Esophagus squamous epithelium (tissue), 5 donors: Measurements from ENCODE around the gene FOXB2. TPM values are rescaled to one million over a fixed set of nuclear protein-coding genes. Genes with fewer than 3 reads are reported as not detected.

Experiments used
- DNase-seq: peaks from one replicate; lab custom pipeline; 2025; lab: John Stamatoyannopoulos, UW
- H3K27ac ChIP-seq, 4 donors: fragments of 200-600 bp; sonication (generic); one replicate each; pipeline ENCODE4 v1.5.1; 2016 to 2019; ENCODE audit warnings: mild to moderate bottlenecking in 1 of 4
- H3K27me3 ChIP-seq, 4 donors: fragments of 200-600 bp; sonication (generic); 1 replicate in 3 of 4; 2 replicates in 1 of 4; pipeline versions ENCODE4 v1.5.1 to v1.6.0; 2017 to 2021; ENCODE audit warnings: antibody characterized with exemption in 1 of 4
- H3K36me3 ChIP-seq, 3 donors: fragments of 200-600 bp; sonication (generic); one replicate each; pipeline ENCODE4 v1.5.1; 2016 to 2019
- H3K4me1 ChIP-seq, 3 donors: fragments of 200-600 bp; sonication (generic); one replicate each; pipeline ENCODE4 v1.5.1; 2017 to 2019
- H3K4me3 ChIP-seq, 4 donors: fragments of 200-600 bp; sonication (generic); 1 replicate in 3 of 4; 2 replicates in 1 of 4; pipeline ENCODE4 v1.5.1; 2016 to 2019; ENCODE audit warnings: mild to moderate bottlenecking in 2 of 4, moderate library complexity in 1 of 4
- H3K9me3 ChIP-seq, 3 donors: fragments of 200-600 bp; sonication (generic); one replicate each; pipeline ENCODE4 v1.5.1; 2016 to 2019
- POLR2A ChIP-seq, 4 donors: fragments of 450-650 bp; IDR thresholded peaks; one replicate each; pipeline ENCODE4 v1.6.1; 2017; ENCODE audit warnings: antibody characterized with exemption in 4 of 4, mild to moderate bottlenecking in 4 of 4, moderate library complexity in 3 of 4
- WGBS, 2 donors: methylation state at CpG; one replicate each; pipeline ENCODE4 v1.1.5; 2018; 5-methylcytosine and 5-hydroxymethylcytosine counted together
- intact Hi-C: fragments of 100-400 bp; cut with DNase I; formaldehyde crosslinking; loops from one replicate; pipeline ENCODE4 v1.15.0; 2022
- small RNA-seq, 4 donors: library from RNA; depleted of rRNA; stranded (forward); fragments of <200 nt; gene quantifications; one replicate each; pipeline ENCODE3, GENCODE V24; 2016
- total RNA-seq, 4 donors: library from RNA; depleted of rRNA; stranded (reverse); fragments of >200 nt; gene quantifications; one replicate each; pipeline ENCODE4 v1.1.0, GENCODE V29; 2016
- TF ChIP-seq, protein P1 (sequence below), 6 experiments: fragments of 450-650 bp in 4 of 6; fragments of 200-600 bp in 2 of 6; sonication (generic) in 2 of 6; IDR thresholded peaks; one replicate each; pipeline ENCODE4 v1.5.1; 2016 to 2019; ENCODE audit warnings: antibody characterized with exemption in 6 of 6, mild to moderate bottlenecking in 4 of 6, moderate library complexity in 4 of 6
- donor health status: DM: yes; HTN: yes; CAD: no.

The FOXB2 gene
- total RNA-seq, 4 donors from 2014 or later: not detected

DNA sequence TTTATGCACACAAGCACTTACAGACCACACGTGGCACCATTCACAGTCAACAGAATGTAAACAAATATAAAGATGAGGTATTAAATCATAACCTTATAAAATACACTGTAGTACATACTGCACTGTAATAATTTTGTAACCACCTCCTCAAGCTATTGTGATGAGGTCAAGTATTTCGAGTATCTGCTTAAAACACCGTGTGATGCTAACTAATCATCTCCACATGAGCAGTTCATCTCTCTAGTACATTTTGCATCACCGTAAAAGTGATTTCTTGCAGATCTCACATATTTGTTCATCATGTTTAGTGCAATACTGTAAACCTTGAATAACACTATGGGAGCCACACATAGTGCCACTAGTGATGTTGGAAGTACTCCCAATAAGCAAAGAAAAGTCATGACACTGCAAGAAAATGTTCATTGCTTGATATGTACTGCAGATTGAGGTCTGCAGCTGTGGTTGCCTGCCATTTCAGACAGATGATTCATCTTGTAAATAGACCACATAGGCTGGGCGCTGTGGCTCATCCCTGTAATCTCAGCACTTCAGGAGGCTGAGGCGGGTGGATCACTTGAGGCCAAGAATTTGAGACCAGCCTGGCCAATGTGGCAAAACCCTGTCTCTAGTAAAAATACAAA, 44.3 kb downstream of the FOXB2 start:
- WGBS, 2 donors: 71 to 77% methylated on average over 6 of the region's 6 CpGs
- no peaks in the 10 kb centered on the region for H3K9me3 ChIP-seq
- intact Hi-C loops: no loop called here
- H3K4me1 ChIP-seq: no peaks in the 10 kb centered on the region
- no peaks in the 10 kb centered on the region for H3K27me3 ChIP-seq
- H3K27ac ChIP-seq: no peak overlapping the region
- no peak overlapping the region for H3K4me3 ChIP-seq
- no peak for DNase-seq
- TF ChIP-seq POLR2A (IDR thresholded peaks at IDR 0.05): no peak
- TF ChIP-seq, protein P1, sequence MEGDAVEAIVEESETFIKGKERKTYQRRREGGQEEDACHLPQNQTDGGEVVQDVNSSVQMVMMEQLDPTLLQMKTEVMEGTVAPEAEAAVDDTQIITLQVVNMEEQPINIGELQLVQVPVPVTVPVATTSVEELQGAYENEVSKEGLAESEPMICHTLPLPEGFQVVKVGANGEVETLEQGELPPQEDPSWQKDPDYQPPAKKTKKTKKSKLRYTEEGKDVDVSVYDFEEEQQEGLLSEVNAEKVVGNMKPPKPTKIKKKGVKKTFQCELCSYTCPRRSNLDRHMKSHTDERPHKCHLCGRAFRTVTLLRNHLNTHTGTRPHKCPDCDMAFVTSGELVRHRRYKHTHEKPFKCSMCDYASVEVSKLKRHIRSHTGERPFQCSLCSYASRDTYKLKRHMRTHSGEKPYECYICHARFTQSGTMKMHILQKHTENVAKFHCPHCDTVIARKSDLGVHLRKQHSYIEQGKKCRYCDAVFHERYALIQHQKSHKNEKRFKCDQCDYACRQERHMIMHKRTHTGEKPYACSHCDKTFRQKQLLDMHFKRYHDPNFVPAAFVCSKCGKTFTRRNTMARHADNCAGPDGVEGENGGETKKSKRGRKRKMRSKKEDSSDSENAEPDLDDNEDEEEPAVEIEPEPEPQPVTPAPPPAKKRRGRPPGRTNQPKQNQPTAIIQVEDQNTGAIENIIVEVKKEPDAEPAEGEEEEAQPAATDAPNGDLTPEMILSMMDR (IDR thresholded peaks at IDR 0.05): no peak
- no peaks in the 10 kb centered on the region for H3K36me3 ChIP-seq

DNA sequence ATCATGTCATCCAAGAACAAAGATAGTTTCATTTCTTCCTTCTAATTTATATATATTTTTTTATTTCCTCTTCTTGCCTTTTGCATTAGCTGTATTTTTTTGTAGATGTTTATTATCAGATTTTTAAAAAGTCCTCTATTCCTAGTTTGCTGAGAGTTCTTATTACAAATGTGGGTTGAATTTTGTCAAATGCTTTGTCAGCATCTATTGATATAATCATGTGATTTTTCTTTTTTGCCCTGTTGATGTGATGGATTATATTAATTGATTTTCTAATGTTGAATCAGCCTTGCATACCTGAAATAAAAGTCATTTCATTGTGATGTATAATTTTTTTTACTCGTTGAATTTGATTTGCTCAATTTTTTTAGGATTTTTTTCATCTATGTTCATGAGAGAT, 46.9 kb downstream of the FOXB2 start:
- Histone ChIP-seq H3K9me3 (no peaks in the 10 kb centered on the region), H3K27ac (no peak overlapping the region), H3K27me3 (peaks cover 0 to 3% (median 0%) of the 10 kb centered on the region in 4 donors), H3K4me1 (no peaks in the 10 kb centered on the region), H3K4me3 (no peak overlapping the region), H3K36me3 (no peaks in the 10 kb centered on the region)
- DNase-seq: no peak
- intact Hi-C loops: no loop called here
- no peak for TF ChIP-seq POLR2A (IDR thresholded peaks at IDR 0.05)
- WGBS, 2 donors: 24 to 47% methylated on average over 1 of the region's 1 CpG

Small RNA genes within 50 kb of the gene (small RNA-seq; reads per million reads assigned to genes)
- 0 reads per million in 4 donors for gene ATP5MFP3

Other genes starting within 250 kb of the FOXB2 start
- 100 to 1,000 TPM in 1 of 4 donors, 10 to 100 TPM in 2, 1 to 10 TPM in 1; 9.9 to 126 (median 26.7) TPM for gene PRUNE2, start 113.5 kb upstream of the FOXB2 start, total RNA-seq
- 10 to 100 TPM; 17.1 to 46.7 (median 26.7) TPM for gene VPS13A, start 157.9 kb downstream of the FOXB2 start, total RNA-seq